ENCODE measurements around the gene GSG1L.
A peak's percentile ranks its signal among the peaks of the same experiment; 100 is the strongest.

GSG1L gene

GRCh38 chr16:28073836-28074235 is 10.3 kb upstream of the GSG1L start:
- TF ChIP-seq Cebpa-rat (IDR thresholded peaks at IDR 0.05): no peak
- peaks cover 0 to 9% (median 3%) of the 10 kb centered on the region in 10 experiments; a peak in 7 of 20 replicates for H3K4me1 ChIP-seq
- H3K36me3 ChIP-seq: no peaks in the 10 kb centered on the region

DNA sequence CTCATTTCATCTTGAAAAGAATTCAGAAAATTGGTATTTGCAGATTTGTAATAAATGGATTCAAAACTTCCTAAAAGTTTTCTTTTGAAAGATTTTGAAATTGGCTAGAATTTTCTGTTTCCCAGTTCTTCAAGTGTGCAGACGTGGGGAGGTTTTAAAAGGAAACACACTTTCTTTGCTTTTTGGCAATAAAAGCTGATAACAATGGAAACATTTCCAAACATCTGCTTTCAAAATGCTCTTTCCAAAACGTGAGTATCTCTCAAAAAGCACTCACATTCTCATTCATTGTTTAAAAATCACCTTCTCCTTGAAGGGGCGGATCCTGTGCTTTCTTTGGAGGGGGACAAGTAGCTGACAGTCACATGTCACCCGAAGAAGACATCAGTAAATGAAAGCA is 8.6 kb upstream of the GSG1L start:
- TF ChIP-seq Cebpa-rat (IDR thresholded peaks at IDR 0.05): no peak
- peaks cover 0 to under 1% (median 0%) of the 10 kb centered on the region in 11 experiments; a peak in 2 of 22 replicates for H3K27me3 ChIP-seq

More at GRCh38 chr16:28073836-28074235, 10.3 kb upstream of the GSG1L start:
- Histone ChIP-seq H3K27me3 (no peaks in the 10 kb centered on the region), H3K4me2 (no peak overlapping the region), H3K9me3 (replicated peaks in 1 of 11) (no peaks in the 10 kb centered on the region; a peak in 1 of 22 replicates), H4K20me1 (no peaks in the 10 kb centered on the region), H3K27ac (no peak overlapping the region), H3K9ac (no peak overlapping the region), H3K4me3 (no peak overlapping the region)

DNA sequence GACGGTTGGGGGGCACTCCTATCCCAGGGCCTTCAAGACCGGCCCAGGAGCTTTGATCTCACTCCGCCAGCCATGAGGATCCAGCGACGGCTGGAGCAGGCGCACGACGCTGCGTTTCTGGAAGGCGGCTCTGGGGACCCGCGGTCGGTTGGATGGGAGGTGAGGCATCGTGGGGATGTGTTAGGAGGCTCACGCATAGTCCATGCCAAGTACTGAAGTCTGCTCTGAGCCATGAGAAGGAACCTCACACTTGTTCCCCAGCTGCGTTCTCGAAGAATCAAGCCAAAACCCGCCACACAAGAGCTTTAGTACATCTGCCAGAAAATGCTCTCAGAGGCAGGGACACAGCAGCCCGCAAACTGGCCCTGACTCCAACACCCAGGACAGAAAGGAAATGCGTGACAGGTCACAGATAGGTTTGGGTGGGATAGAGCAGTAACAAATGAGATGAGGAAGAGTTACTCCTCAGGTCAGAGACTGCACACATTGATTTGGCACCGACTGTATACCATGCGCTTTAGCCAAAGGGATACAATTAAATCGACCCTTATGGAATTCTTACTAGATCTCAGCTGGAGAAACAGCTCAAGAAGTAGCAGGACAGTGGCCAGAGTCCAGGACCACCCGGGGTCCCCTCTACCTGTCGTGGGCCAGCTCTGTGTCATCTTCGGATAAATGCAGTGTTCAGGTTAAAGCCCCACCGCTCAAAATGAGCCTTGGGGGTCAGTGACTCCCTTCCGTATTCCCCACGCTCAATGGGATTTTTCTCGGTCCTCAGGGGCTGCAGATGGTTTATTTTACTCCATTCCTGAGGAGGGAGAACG is 6.7 kb upstream of the GSG1L start:
- H4K20me1 ChIP-seq: peaks cover 0 to 6% (median 0%) of the 10 kb centered on the region in 11 experiments; a peak in 2 of 22 replicates

More for the DNA sequence above, 8.6 kb upstream of the GSG1L start:
- Histone ChIP-seq H3K36me3 (no peaks in the 10 kb centered on the region), H4K20me1 (no peaks in the 10 kb centered on the region), H3K4me2 (no peak overlapping the region), H3K27ac (no peak overlapping the region), H3K9me3 (replicated peaks in 1 of 11) (no peaks in the 10 kb centered on the region; a peak in 1 of 22 replicates), H3K9ac (no peak overlapping the region), H3K4me3 (no peak overlapping the region), H3K4me1 (no peaks in the 10 kb centered on the region)

DNA sequence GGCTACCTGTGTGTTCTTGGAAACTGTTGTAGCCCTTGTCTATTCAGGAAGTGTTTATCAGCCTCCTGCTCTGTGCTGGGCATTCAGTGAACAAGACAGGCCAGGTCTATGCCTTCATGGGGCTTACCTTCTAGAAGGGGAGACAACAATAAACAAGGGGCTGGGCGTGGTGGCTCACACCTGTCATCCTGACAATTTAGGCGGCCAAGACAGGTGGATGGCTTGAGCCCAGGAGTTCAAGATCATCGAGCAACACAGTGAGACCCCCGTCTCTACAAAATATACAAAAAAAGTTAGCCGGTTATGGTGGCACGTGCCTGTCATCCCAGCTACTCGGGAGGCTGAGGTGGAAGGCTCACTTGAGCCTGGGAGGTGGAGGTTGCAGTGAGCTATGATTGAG is 5.5 kb upstream of the GSG1L start:
- TF ChIP-seq Cebpa-rat (IDR thresholded peaks at IDR 0.05): no peak
- Histone ChIP-seq H3K27me3 (peaks cover 15 to 31% (median 26%) of the 10 kb centered on the region in 11 experiments), H3K27ac (no peak overlapping the region), H3K9ac (no peak overlapping the region), H3K4me2 (no peak overlapping the region), H3K36me3 (no peaks in the 10 kb centered on the region), H3K4me3 (no peak overlapping the region), H4K20me1 (peaks cover 0 to 16% (median 4%) of the 10 kb centered on the region in 11 experiments; a peak in 6 of 22 replicates), H3K9me3 (replicated peaks in 1 of 11) (no peaks in the 10 kb centered on the region; a peak in 1 of 22 replicates), H3K4me1 (no peaks in the 10 kb centered on the region; a peak in 1 of 20 replicates)

More for the DNA sequence above, 6.7 kb upstream of the GSG1L start:
- no peaks in the 10 kb centered on the region for H3K4me1 ChIP-seq
- peaks cover 3 to 19% (median 14%) of the 10 kb centered on the region in 11 experiments; a peak in 14 of 22 replicates for H3K27me3 ChIP-seq
- no peak overlapping the region for H3K4me3 ChIP-seq
- no peak overlapping the region for H3K4me2 ChIP-seq
- H3K9ac ChIP-seq: no peak overlapping the region
- H3K36me3 ChIP-seq: no peaks in the 10 kb centered on the region
- no peak for TF ChIP-seq Cebpa-rat (IDR thresholded peaks at IDR 0.05)
- H3K27ac ChIP-seq: no peak overlapping the region
- no peaks in the 10 kb centered on the region; a peak in 1 of 22 replicates for H3K9me3 ChIP-seq (replicated peaks in 1 of 11)

DNA sequence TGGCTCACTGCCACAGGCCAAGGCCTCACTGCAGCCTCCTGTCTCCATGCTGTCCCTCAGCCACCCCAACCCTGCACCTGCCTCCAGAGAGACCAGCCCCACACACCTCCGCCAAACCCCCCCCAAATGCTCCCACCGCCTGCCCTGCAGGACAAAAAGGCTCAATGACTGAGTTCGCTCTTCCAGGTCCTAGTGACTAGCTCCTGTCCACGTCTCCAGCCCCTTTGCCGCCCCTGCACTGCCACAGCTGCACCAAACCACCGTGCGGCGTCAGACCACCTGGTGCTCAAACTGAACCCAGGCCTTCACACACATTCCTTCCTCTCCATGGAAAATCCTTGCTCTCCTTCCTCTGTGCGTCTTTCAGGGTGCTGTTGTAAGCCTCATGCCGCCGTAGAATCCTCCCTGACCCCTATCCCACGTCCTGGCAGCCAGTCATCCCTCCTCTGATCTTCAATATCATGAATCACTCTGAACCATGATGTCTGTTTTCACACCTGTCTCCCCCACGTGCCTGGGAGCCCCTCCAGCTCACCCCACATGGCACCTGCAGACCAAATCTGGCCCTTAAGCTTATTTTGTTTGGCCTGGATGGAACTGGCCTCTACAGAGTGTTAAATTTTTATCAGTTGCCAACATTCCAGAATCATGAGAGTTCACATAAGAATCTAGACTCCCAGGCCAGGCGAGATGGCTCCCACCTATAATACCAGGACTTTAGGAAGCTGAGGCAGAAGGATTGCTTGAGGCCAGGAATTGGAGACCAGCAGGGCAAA is 4.3 kb upstream of the GSG1L start:
- no peak overlapping the region for H3K4me3 ChIP-seq
- no peak overlapping the region for H3K27ac ChIP-seq
- TF ChIP-seq Cebpa-rat (IDR thresholded peaks at IDR 0.05): no peak
- H4K20me1 ChIP-seq: peaks cover 0 to 16% (median 4%) of the 10 kb centered on the region in 11 experiments; a peak in 8 of 22 replicates
- H3K27me3 ChIP-seq: peaks cover 27 to 43% (median 38%) of the 10 kb centered on the region in 11 experiments
- H3K4me1 ChIP-seq: peaks cover 0 to 9% (median 3%) of the 10 kb centered on the region in 10 experiments; a peak in 14 of 20 replicates
- H3K36me3 ChIP-seq: no peaks in the 10 kb centered on the region
- no peaks in the 10 kb centered on the region for H3K9me3 ChIP-seq (replicated peaks in 1 of 11)
- no peak overlapping the region for H3K4me2 ChIP-seq
- no peak overlapping the region for H3K9ac ChIP-seq

- Histone ChIP-seq H3K9me3 (replicated peaks in 1 of 11) (no peaks in the 10 kb centered on the region), H3K4me3 (no peak overlapping the region), H4K20me1 (peaks cover 0 to 22% (median 8%) of the 10 kb centered on the region in 11 experiments; a peak in 10 of 22 replicates), H3K27me3 (peaks cover 57 to 73% (median 68%) of the 10 kb centered on the region in 11 experiments), H3K4me2 (no peak overlapping the region), H3K36me3 (no peaks in the 10 kb centered on the region), H3K27ac (no peak overlapping the region), H3K9ac (no peak overlapping the region), H3K4me1 (peaks cover 0 to 13% (median 7%) of the 10 kb centered on the region in 10 experiments; a peak in 14 of 20 replicates)
- no peak for TF ChIP-seq Cebpa-rat (IDR thresholded peaks at IDR 0.05)
Measured at GRCh38 chr16:28064706-28065249, 1.3 kb upstream of the GSG1L start.

GRCh38 chr16:28064150-28064549 is 636 bp upstream of the GSG1L start:
- no peaks in the 10 kb centered on the region for H3K9me3 ChIP-seq (replicated peaks in 1 of 11)
- H3K36me3 ChIP-seq: no peaks in the 10 kb centered on the region
- H3K4me2 ChIP-seq: peak overlapping the region in 6 of 11 experiments; percentile 97 to 99 (median 98); a peak in 5 of 22 replicates
- H4K20me1 ChIP-seq: peaks cover 0 to 22% (median 8%) of the 10 kb centered on the region in 11 experiments; a peak in 10 of 22 replicates
- H3K9ac ChIP-seq: no peak overlapping the region
- peaks cover 63 to 80% (median 74%) of the 10 kb centered on the region in 11 experiments for H3K27me3 ChIP-seq
- peaks cover 0 to 13% (median 7%) of the 10 kb centered on the region in 10 experiments; a peak in 14 of 20 replicates for H3K4me1 ChIP-seq
- no peak for TF ChIP-seq Cebpa-rat (IDR thresholded peaks at IDR 0.05)
- no peak overlapping the region for H3K27ac ChIP-seq
- H3K4me3 ChIP-seq: peak overlapping the region in 6 of 10 experiments; percentile 65 to 69 (median 67); a peak in 5 of 20 replicates

DNA sequence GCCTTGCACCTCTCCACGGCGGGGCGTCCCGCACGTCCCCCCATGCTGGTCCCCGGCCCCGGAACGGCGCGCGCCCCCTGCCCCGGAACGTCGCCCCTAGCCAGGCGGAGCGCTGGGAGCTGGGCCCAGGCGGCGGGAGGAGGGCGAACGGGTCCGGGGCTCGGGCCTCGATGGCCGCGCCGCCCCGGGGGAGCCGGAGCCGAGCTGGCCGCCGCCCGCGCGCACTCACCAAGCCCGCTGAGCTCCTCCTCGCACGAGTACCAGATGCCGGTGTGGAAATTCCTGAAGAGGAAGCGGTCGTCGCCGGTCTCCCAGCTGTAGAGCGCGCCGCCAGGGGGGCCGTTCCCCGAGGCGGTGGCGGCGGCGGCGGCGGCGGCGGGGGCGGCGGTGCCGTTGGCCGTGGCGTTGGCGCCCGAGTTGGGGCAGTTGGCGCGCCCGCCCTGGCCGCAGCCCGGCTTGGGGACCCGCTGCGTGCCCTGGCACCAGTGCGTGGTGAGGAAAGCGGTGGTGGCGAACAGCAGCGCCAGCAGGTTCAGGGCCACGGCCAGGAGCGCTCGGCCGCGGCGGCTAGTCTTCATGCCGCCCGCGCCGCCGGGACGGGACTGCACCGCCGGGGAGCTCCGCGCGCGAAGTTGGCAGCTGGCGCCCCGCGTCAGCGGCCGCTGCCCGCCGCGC is 530 bp downstream of the GSG1L start:
- peaks cover 69 to 88% (median 82%) of the 10 kb centered on the region in 11 experiments for H3K27me3 ChIP-seq
- no peak for TF ChIP-seq Cebpa-rat (IDR thresholded peaks at IDR 0.05)
- peaks cover 0 to 22% (median 8%) of the 10 kb centered on the region in 11 experiments; a peak in 10 of 22 replicates for H4K20me1 ChIP-seq
- peak overlapping the region; percentile 55 to 79 (median 66) for H3K4me3 ChIP-seq
- H3K9ac ChIP-seq: peak overlapping the region in 10 of 11 experiments; percentile 26 to 72 (median 54); a peak in 12 of 22 replicates
- no peaks in the 10 kb centered on the region for H3K36me3 ChIP-seq
- H3K27ac ChIP-seq: peak overlapping the region in 1 of 11 experiments; percentile 56; a peak in 3 of 22 replicates
- peak overlapping the region; percentile 93 to 99 (median 98) for H3K4me2 ChIP-seq
- no peaks in the 10 kb centered on the region for H3K9me3 ChIP-seq (replicated peaks in 1 of 11)
- H3K4me1 ChIP-seq: peaks cover 0 to 13% (median 9%) of the 10 kb centered on the region in 10 experiments; a peak in 14 of 20 replicates

All from BLaER1 treated with 17β-estradiol and CSF1 and Interleukin-3, amounts not matched to agents 10 nM and 100 nM (cell line).